GM21723 (cell line): ENCODE data around the gene RNF130.

Source experiments
- ATAC-seq: cut with Tn5 transposase; IDR thresholded peaks from one replicate; pipeline ENCODE4 v1.9.1; 2021; ENCODE audit warnings: mild to moderate bottlenecking, moderate library complexity; ENCODE audit not compliant: unreplicated experiment

Gene RNF130

GRCh38 chr5:180060192-180060591, 11.4 kb downstream of the RNF130 start:
- no peak for ATAC-seq

- no peak for ATAC-seq
Measured at GRCh38 chr5:180059326-180059725, 12.2 kb downstream of the RNF130 start.

GRCh38 chr5:180056153-180056552, 15.4 kb downstream of the RNF130 start:
- ATAC-seq, result no peak

- no peak for ATAC-seq
Measured at GRCh38 chr5:180054226-180054625, 17.3 kb downstream of the RNF130 start.

- no peak for ATAC-seq
Measured at GRCh38 chr5:180053061-180053602, 18.4 kb downstream of the RNF130 start.

GRCh38 chr5:180052211-180052818, 19.2 kb downstream of the RNF130 start:
- no peak for ATAC-seq

- ATAC-seq, result no peak
Measured at GRCh38 chr5:180050121-180050940, 21.2 kb downstream of the RNF130 start.

GRCh38 chr5:180049185-180049548, 22.4 kb downstream of the RNF130 start:
- ATAC-seq, result no peak

GRCh38 chr5:180047667-180048066, 23.9 kb downstream of the RNF130 start:
- ATAC-seq, result no peak

- ATAC-seq, result no peak
Measured at GRCh38 chr5:180046656-180047055, 24.9 kb downstream of the RNF130 start.

GRCh38 chr5:180045889-180046499, 25.6 kb downstream of the RNF130 start:
- ATAC-seq, result no peak

- no peak for ATAC-seq
Measured at GRCh38 chr5:180043377-180043776, 28.2 kb downstream of the RNF130 start.

GRCh38 chr5:180041301-180042274, 30.0 kb downstream of the RNF130 start:
- ATAC-seq, result no peak

GRCh38 chr5:180040287-180041214, 31.0 kb downstream of the RNF130 start:
- ATAC-seq, result no peak

- no peak for ATAC-seq
Measured at GRCh38 chr5:180035206-180035931, 36.2 kb downstream of the RNF130 start.

GRCh38 chr5:180034564-180034963, 37.0 kb downstream of the RNF130 start:
- no peak for ATAC-seq

- no peak for ATAC-seq
Measured at GRCh38 chr5:180027459-180028089, 44.0 kb downstream of the RNF130 start.

- ATAC-seq, result no peak
Measured at GRCh38 chr5:180026734-180027458, 44.7 kb downstream of the RNF130 start.
